ENCODE results near the gene CDX1. TPM values are rescaled to one million over a fixed set of nuclear protein-coding genes. Genes with fewer than 3 reads are reported as not detected.

The CDX1 gene
- total and polyA plus RNA-seq, 2 experiments from 2014 or later = 0.62 TPM; not detected in 1

DNA sequence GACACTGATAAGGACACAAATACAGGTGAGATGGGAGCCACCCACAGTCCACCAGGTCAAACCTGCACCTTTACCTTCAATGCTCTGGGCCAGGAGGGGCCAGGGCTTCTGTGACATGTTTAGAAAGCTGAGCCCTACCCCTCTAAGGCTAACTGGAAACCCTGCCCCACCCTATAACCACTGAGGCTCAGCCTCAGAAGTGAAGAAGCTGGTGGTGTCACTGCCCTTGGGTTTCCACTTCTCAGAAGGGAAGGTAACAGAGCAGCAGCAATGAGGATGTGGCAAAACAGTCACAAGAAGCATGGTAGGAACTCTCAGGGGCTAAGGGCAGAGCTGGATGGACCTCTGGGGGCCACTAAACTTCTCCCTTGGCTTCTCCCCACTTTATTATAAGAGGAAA is 17.0 kb upstream of the CDX1 start:
- no peaks in the 10 kb centered on the region for H3K27me3 ChIP-seq
- H3K27ac ChIP-seq = no peak overlapping the region
- no peaks in the 10 kb centered on the region for H3K9me3 ChIP-seq (ENCODE audit: low read depth)
- DNase-seq (ENCODE audit: low read depth in 1 of 2, low spot score in 1 of 2) = no peak
- TF ChIP-seq, protein P1, sequence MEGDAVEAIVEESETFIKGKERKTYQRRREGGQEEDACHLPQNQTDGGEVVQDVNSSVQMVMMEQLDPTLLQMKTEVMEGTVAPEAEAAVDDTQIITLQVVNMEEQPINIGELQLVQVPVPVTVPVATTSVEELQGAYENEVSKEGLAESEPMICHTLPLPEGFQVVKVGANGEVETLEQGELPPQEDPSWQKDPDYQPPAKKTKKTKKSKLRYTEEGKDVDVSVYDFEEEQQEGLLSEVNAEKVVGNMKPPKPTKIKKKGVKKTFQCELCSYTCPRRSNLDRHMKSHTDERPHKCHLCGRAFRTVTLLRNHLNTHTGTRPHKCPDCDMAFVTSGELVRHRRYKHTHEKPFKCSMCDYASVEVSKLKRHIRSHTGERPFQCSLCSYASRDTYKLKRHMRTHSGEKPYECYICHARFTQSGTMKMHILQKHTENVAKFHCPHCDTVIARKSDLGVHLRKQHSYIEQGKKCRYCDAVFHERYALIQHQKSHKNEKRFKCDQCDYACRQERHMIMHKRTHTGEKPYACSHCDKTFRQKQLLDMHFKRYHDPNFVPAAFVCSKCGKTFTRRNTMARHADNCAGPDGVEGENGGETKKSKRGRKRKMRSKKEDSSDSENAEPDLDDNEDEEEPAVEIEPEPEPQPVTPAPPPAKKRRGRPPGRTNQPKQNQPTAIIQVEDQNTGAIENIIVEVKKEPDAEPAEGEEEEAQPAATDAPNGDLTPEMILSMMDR (IDR thresholded peaks at IDR 0.05; ENCODE audit: low read depth, low read length) = no peak
- no peaks in the 10 kb centered on the region for H3K36me3 ChIP-seq
- no peak overlapping the region for H3K4me3 ChIP-seq
- peaks cover 6% of the 10 kb centered on the region for H3K4me1 ChIP-seq (ENCODE audit: low read depth)

- Histone ChIP-seq H3K36me3 (no peaks in the 10 kb centered on the region), H3K9me3 (ENCODE audit: low read depth) (no peaks in the 10 kb centered on the region), H3K27ac (no peak overlapping the region), H3K27me3 (no peaks in the 10 kb centered on the region), H3K4me3 (no peak overlapping the region), H3K4me1 (ENCODE audit: low read depth) (no peaks in the 10 kb centered on the region)
- TF ChIP-seq, protein P1 (IDR thresholded peaks at IDR 0.05; ENCODE audit: low read depth, low read length) = no peak
- DNase-seq (ENCODE audit: low read depth in 1 of 2, low spot score in 1 of 2) = peak in 1 of 2 donors; percentile 54
These were observed 13.7 kb upstream of the CDX1 start for GRCh38 chr5:150152636-150153462.

- H3K36me3 ChIP-seq = no peaks in the 10 kb centered on the region
- TF ChIP-seq, protein P1 (IDR thresholded peaks at IDR 0.05; ENCODE audit: low read depth, low read length) = no peak
- H3K4me3 ChIP-seq = no peak overlapping the region
- no peak overlapping the region for H3K27ac ChIP-seq
- H3K9me3 ChIP-seq (ENCODE audit: low read depth) = no peaks in the 10 kb centered on the region
- no peaks in the 10 kb centered on the region for H3K4me1 ChIP-seq (ENCODE audit: low read depth)
- DNase-seq (ENCODE audit: low read depth in 1 of 2, low spot score in 1 of 2) = no peak
- no peaks in the 10 kb centered on the region for H3K27me3 ChIP-seq
These were observed 13.1 kb upstream of the CDX1 start for GRCh38 chr5:150153483-150153882.

DNA sequence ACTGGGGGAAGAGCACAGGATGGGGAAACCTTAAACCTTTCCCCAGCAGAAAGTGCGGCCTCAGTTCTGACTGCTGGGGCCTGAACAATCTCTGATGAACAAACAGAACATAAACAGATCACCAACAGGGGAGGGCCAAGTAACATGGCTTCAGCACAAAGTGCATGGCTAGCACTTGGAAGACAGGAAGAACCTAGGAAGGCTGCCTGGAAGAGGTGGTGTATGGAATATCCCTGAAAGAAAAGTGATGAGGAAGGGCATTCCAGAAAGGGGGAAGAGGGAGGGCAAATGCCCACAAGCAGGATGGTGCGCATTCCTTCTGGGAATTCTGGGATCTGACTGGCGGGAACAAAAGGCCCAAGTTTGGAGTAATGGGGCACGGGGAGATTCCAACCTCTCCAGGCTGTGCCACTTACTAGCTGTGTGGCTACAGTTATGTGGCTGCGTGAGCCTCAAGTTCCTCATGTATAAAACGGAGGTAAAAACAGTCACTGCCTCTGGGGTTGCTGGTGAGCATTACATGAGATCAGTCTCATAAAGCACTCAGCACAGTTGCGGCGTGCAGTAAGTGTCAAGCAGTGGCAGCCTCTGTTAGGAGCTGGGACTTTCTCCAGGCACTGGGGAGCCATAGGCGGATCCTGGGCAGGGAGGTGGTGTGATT is 12.5 kb upstream of the CDX1 start:
- no peak overlapping the region for H3K4me3 ChIP-seq
- no peaks in the 10 kb centered on the region for H3K27me3 ChIP-seq
- TF ChIP-seq, protein P1 (IDR thresholded peaks at IDR 0.05; ENCODE audit: low read depth, low read length) = no peak
- no peaks in the 10 kb centered on the region for H3K9me3 ChIP-seq (ENCODE audit: low read depth)
- peak in 1 of 2 donors; percentile 77 for DNase-seq (ENCODE audit: low read depth in 1 of 2, low spot score in 1 of 2)
- no peak overlapping the region for H3K27ac ChIP-seq
- no peaks in the 10 kb centered on the region for H3K36me3 ChIP-seq
- H3K4me1 ChIP-seq (ENCODE audit: low read depth) = no peaks in the 10 kb centered on the region

DNA sequence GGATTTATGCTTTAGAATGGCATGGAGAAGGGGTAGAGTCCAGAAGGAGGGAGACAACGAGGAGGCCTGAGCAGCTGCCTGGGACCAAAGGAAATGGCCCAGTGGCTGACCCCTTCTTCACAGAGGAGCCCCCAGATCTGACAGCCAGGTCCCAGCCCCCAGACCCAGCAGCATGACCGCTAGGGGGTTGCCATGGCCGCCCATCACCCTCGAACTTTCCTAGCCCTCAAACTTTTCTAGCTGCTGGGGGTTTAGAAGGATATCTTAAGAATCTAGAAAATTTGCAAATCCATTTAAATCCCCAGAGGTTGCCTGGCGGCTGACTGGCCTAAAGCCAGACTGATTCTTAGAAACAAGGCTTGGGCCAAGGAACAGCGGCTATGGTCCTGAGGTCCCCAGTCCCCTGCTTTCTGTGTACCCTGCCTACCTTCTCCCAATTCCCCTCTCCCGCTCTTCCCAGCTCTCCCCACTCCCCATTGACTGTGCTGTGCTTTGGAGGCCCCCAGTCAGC is 11.9 kb upstream of the CDX1 start:
- TF ChIP-seq, protein P1 (IDR thresholded peaks at IDR 0.05; ENCODE audit: low read depth, low read length) = peak; percentile 6
- no peak overlapping the region for H3K27ac ChIP-seq
- H3K4me1 ChIP-seq (ENCODE audit: low read depth) = no peaks in the 10 kb centered on the region
- no peaks in the 10 kb centered on the region for H3K27me3 ChIP-seq
- no peaks in the 10 kb centered on the region for H3K9me3 ChIP-seq (ENCODE audit: low read depth)
- H3K36me3 ChIP-seq = no peaks in the 10 kb centered on the region
- DNase-seq (ENCODE audit: low read depth in 1 of 2, low spot score in 1 of 2) = peak in 1 of 2 donors; percentile 41
- H3K4me3 ChIP-seq = no peak overlapping the region

Data from cardiac muscle cell (in vitro differentiated cells and primary cell).